ENCODE data around the gene COPZ2.

DNA sequence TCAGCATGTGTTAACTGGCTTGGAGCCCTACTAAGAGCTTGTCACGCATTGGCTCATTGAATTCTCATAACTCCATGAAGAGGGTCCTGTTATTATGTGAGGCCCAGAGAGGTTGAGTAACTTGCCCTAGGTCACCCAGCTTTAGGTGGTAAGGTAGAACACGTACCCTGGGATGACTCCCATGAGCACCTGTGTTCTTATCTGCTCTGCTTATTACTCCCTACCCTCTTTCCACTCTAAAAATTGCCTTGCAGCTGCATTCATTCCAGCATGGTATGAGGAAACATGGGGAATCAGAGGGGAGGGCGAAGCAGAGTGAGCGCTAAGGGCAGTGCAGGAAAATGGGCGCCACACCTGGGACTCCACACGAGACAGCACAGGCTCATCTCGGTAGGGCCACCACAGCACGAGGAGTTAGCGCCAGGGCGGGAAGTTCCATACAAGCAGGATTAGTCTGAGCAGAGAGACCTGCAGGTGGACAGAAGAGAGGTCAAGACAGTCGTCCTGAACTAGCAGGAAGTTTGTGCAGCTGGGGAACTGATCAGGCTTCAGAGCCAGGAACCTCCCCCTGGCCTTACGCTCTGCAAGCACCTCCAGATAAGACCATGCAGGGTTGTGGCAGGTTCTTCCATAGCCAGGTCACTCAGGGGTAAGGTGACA, 10.1 kb downstream of the COPZ2 start:
- no peak for TF ChIP-seq POLR2A (IDR thresholded peaks at IDR 0.05; ENCODE audit: low read length)
- TF ChIP-seq GATA1 (IDR thresholded peaks at IDR 0.05; ENCODE audit: low read depth, low read length): no peak

Data from erythroblast (primary cell).